HG02981 (cell line): ENCODE results near the gene BRPF1.
A peak's percentile ranks its signal among the peaks of the same experiment; 100 is the strongest.

Experiments
- ATAC-seq: cut with Tn5 transposase; IDR thresholded peaks from one replicate; pipeline ENCODE4 v1.9.1; 2021; ENCODE audit warnings: mild to moderate bottlenecking, moderate library complexity; ENCODE audit not compliant: unreplicated experiment

The BRPF1 gene, protein sequence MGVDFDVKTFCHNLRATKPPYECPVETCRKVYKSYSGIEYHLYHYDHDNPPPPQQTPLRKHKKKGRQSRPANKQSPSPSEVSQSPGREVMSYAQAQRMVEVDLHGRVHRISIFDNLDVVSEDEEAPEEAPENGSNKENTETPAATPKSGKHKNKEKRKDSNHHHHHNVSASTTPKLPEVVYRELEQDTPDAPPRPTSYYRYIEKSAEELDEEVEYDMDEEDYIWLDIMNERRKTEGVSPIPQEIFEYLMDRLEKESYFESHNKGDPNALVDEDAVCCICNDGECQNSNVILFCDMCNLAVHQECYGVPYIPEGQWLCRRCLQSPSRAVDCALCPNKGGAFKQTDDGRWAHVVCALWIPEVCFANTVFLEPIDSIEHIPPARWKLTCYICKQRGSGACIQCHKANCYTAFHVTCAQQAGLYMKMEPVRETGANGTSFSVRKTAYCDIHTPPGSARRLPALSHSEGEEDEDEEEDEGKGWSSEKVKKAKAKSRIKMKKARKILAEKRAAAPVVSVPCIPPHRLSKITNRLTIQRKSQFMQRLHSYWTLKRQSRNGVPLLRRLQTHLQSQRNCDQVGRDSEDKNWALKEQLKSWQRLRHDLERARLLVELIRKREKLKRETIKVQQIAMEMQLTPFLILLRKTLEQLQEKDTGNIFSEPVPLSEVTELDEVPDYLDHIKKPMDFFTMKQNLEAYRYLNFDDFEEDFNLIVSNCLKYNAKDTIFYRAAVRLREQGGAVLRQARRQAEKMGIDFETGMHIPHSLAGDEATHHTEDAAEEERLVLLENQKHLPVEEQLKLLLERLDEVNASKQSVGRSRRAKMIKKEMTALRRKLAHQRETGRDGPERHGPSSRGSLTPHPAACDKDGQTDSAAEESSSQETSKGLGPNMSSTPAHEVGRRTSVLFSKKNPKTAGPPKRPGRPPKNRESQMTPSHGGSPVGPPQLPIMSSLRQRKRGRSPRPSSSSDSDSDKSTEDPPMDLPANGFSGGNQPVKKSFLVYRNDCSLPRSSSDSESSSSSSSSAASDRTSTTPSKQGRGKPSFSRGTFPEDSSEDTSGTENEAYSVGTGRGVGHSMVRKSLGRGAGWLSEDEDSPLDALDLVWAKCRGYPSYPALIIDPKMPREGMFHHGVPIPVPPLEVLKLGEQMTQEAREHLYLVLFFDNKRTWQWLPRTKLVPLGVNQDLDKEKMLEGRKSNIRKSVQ (N-terminal part only)

DNA sequence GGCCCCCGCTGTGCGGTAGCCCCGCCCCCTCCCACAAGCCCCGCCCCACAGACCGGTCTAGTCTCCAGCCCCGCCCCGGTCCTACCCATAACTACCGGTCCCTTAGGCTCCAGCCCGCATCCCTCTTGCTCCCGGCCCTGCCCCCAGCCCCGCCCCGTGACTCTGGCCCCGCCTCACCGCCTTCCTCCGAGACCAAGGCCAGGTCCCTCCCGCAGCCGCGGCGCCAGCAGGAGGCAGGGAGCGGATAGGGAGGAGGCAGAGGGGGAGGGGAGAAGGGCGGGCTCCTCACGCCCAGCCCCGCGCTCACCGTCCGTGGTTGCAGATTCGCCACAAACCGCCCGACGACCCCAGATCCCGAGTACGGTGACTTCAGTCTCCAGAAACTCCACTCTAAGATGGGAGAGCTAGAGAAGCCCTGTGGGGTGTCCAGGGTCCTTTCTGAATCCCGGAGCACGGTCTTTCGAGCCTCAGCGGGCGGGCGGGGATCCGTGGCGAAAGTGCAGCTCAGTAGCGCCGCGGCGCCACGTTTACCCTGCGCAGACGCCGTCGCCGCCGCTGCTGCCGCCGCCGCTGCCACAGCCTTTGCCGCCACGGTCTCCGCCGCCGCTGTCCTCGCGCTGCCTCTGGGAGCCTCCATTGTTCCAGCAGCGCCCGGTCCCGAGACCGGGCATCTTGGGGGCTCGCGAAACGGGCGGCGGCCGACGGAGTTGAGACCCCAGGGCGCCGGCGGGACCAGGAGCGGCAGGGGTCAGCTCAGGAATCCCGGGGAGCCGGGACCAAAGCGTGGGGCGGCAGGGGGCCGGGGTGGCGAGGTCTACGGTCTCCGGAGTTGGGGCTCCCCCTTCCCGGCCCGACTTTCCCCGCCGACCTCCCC is at the start of gene BRPF1:
BRPF1 (plus strand) TSS at position 530 of the 874 bp plus-strand sequence. CDS start 2,406 bp downstream, outside the sequence.
- ATAC-seq: peak; percentile 93

DNA sequence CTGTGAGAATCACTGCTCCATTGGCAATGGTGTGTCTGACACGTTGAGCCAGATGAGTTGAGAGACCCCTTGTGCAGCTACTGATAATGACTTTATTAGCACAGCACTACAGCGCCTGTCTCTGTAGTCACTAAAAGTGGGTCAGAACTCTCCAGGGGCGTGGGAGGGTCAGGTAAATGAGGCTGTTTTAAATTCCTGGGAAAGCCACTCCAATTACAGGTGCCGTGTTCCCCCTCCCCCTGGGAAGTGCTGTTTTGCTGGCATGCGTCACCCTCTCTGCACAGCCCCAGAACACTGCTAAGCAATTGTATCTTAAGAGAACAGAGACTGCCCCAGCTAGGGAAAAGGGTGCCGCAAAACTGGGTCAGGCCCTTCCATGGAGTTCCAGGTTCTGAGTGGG is 49.4 kb upstream of the BRPF1 start:
- no peak for ATAC-seq

DNA sequence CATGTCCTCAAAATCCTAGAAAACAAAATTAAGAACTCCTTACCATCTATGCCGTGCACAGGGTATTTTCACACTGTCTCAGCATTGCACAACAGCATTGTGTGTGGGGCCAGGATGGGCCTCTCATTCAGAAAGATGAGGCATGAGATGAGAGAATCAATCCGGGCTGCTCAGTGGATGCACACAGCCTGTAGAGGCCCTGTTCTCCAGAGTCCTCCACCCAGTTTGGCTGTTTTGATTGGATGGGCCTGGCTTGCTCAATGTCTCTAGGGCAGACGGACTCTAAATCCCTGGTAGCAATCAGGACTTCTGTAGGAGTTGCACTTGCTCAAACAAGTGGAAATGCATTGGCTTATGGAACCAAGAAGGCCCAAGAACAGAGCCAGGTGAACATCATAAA is 48.1 kb upstream of the BRPF1 start:
- ATAC-seq: no peak

DNA sequence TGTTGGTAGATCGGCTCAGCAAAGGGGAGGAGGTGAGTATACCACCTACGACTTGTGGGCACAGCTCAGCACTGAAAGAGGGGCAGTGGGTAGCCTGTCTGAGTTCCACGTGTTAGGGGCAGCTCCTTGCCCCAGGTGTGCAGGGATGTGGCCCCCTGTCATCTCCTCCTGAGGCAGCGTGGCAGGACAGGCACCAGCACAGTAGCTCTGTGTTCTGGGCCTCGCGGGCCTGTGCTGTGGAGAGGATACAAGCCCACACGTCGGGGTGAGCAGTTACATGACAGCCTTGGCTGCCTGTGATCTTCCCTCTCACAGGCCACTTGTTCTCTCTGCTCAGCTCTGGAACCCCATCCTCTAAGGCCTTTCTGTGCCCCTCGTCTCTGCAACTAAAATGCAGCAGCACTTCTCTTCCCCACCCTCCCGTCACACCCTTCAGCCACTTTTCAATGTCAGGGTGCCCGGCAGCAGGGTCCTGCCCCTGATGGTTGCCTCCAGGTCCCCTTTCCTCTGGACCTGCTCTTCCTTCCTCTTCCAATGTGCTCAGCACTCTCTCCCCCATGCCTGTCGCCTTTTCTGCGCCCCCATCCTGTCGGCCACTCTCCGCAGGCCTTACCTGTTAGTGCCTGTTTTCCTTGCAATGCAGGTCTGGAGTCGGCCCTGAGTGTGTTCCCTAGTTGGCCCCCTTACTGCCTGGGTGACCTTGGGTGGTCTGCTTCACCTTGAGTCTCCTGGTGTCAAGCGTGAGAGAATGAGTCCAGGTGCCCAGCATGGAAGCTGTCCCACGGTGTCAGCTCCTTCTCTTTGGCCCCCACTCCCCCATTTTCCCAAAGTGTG is 46.1 kb upstream of the BRPF1 start:
- ATAC-seq: no peak

DNA sequence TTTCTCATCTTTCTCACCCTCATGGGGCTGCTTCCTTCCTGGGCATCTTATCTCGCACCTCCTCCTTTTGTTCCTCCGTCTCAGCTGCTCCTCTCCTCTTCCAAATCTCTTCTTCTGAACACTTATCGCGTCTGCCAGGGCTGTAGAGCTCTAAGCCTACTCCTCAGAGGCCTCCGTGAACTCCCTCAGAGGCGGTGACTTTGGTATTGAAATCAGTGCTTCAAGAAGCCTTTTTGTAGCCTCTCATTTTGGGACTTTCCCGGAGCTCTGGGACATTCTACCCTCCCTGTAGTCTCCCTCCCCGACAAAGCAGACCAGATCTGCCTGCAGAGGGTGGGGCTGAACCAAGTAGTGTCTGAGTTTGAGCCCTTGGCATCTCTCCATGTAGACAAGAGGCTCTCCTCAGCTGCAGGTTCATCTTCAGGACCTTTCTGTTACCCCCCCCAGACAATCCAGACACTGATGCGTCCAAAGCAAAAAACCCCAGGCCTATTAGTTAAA is 45.4 kb upstream of the BRPF1 start:
- ATAC-seq: no peak

DNA sequence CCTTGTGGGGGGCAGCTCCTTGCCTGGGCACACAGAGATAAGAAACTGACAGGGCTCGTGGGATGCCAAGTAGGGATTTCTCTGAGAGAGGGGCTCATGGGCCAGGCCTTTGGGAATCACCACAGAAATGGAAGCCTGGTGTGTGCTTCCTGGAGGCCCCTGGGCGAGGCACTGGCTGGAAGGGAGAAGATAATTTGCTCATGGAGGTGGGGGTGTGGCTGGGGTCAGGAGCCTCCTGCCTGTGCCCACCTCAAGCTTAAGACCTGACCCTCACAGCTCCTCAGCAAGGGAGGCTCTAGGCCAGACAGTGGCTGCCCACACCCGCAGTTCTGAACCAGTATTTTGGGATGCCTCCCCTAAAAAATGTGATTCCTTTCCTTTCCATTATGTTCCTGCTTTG is 44.8 kb upstream of the BRPF1 start:
- no peak for ATAC-seq

DNA sequence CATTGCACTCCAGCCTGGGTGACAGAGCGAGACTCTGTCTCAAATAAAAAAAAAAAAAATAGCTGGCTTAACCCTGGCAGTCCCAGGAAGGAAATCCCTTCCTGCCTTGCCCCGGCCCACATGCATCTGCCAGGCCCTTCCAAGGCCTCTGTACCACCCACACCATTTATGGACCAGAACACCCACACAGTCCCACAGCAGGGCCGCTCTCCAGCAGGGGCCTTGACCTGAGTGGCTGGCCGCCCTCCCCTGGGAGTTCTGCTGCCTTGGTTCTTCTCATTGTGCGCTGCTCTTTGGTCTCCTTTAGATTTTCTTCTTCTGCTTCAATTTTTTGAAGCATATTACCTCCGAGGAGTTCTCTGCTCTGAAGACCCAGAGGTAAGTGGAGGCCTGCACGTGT is 44.0 kb upstream of the BRPF1 start:
- no peak for ATAC-seq

DNA sequence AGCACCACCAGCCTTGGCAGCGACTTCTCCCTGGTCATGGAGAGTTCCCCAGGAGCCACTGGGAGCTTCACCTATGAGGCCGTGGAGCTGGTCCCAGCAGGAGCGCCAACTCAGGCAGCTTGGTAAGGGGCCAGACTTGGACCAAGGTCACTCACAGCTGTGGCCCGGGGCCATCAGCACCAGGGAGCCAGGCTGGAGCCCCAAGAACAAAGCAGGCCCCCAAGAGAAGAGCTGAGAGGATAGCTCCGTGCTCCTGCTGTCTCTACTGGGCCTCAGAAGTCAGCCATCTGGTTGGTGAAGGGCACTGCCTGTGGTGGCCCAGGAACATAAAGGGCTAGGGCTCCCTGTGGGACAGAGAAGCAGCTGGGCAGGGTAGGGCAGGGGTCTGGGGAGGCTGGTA is 42.6 kb upstream of the BRPF1 start:
- no peak for ATAC-seq

DNA sequence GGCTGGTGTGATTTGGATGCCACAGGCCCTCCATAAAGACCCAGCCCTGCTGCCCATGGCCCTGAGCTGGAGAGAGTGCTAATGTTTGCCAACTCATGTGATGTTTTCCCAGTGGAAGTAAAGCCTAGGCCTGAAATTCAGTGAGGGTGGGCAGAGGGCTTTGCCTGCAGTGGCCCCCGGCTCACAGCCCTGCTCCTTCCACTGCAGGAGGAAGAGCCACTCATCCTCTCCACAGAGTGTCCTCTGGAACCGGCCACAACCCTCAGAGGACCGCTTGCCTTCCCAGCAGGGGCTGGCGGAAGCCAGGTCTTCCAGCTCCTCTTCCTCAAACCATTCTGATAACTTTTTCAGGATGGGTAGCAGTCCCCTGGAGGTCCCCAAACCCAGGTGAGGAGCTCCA is 41.8 kb upstream of the BRPF1 start:
- ATAC-seq: no peak

DNA sequence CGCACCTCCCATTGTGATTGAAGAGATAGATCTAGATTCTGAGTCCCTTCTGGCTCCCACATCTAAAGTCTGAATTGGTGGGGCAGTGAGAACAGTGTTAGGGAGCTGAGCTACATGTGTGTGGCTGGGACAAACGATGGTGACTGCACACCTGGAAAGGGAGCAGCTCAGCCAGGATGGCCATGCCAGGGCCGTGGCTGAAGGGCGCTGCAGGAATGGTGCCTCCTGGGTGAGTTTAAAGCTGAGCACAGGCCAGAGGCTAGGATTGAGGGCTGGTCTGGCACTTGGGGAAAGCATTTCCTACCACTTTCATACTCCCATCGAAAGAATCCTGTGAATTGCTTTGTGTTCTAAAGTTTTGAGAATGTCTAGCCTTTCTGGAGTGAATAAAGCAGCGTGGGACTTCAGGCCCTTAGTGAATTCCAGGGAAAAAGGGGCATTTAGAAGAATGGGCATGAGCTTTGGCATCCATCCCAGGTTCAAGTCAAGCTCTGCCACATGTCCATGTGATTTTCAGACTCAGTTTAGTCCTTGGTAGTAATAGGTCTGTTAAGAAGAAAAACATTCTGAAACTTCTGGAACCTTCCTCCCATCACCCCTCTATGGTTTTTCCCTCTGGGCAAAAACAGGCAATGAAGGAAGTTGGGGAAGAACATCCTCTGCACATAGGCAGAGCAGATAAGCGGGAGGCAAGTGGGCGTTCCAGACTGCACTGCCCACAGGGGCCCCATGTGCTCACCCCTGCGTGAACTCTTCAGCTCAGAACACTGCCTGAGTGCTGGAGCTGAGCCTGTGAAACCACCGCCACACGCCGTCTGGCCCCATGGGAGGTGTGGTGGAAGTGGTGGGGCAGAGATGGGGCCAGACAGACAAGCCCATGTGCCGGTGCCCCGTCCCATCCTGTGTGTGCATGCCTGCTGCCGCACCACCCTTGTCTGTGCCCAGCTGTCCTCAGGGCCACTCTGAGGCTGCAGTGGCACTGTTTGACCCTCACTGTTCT is 40.8 kb upstream of the BRPF1 start:
- peak; percentile 99 for ATAC-seq

DNA sequence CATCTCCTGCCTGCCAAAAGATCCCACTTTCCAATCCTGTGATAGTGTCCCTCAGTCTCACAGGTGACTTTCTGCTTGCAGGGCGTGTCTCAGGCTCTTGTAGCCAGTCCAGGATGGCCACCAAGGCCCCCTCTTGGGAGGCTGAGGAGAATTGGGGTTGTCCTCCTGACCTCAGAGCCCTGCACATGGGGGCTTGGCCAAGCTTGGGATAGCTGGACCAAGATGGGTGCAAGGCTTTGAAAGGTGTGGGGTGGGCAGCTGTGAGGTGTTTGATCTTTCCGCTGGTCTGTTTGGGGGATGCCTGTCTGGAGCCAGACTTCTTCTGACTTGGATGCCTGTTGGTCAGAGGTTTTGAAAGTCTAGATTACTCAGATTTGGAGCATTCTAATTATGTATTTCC is 39.9 kb upstream of the BRPF1 start:
- ATAC-seq: no peak

DNA sequence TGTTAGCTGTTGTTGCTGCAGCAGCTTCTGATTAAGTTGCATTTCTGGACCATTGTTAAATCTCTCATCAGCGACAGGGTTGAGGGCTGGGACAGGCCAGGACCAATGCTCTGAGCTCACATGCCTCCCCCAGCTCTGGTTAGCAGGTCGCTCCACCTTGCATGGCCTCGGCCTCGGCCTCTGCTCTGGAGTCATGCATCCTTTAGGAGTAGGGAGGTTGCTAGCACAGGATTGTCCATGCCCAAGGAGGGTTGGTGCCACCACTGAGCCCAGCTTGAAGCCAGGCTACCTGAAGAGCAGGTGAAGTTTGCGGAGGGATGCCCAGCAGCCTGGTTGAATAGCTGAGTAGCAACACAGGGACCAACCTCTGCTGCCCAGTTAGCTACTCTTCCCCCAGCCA is 39.1 kb upstream of the BRPF1 start:
- ATAC-seq: no peak

DNA sequence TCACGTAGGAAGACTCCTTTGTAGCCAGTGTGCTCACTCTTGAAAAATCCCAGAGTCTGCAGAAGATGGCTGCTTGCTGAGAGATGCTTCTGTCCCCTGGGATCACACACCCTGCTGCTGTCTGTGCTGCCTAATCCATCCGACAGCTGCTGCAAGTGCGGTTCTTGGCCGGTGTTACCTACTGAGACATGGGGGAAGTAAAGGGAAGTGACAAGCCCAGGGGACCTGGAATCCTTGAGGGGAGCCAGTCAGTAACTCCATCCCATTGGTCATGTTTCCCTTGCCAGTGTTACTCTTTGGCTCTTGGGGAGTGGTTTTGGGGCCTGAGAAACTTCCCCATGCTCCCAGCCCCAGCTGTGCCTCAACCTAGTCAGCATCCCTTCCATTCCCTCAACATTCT is 36.2 kb upstream of the BRPF1 start:
- ATAC-seq: no peak

DNA sequence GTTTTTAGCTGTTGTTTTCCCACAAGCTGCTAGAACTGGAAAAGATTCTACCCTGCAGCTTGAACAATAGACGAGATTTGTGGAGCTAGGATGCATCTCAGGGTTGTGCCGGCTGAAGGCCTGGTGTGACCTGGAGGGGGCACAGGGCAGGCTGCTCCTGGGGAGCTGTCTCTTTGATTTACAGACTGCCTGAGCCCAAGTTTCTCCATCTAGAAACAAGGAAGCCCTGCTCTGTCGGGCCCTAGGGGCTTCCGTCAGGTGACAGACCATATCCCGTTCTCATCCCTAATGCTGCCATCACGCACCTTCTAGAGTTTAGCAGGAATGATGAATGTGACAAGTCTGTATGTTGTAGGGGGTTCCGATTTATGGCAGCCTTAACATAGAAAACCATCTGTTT is 35.8 kb upstream of the BRPF1 start:
- no peak for ATAC-seq

DNA sequence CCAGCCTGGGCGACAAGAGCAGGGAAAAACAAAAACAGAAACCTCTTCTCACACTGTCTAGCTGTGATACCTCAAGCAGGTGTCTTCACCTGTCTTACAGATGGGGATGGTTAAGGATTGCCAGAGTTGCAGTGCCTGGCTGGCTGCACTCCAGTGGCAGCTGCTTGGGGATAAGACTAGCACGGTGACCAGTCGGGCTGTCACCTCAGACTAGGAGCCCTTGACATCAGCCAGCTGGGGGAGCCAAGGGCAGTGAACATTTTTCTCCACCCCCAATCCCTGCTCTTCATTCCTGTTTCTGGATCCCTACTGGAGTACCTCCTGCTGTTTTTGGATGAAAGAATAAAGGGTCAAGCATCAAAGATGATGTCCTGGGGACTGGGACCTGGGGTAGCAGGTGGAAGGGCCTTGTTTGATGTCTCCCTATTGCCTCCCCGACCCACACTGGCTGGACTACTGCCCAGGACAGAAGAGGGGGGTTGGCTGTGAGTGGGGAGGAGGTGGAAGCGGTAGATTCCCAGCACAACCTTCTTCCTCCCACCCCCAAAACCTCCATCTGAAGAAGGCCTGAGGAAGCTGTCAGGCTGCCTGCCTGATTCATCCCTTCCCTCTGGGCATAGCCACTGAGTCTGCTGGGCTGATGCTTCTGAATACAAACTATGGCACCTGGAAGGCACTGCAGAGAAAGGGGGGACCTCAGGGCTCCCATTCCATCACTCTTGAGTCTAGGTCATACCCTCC is 34.9 kb upstream of the BRPF1 start:
- ATAC-seq: no peak

DNA sequence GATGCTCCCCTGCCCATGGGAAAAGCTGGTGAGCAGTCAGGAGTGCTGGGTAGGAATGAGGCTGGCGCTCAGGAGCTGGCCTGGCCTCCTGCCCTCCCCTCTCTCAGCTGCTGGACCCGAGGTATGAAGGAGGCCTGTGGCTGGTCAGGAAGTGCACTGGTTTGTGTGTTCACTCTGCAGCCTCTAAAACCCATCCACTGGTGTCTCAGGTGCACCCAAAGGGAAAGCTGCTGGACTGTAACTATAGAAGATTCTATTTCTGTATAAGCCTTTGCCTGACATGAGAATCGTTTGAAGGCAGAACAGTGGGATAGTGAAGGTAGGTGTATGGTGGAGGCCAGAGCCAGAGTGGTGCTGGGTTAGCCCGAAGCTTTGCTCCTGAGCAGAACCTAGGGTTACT is 33.6 kb upstream of the BRPF1 start:
- no peak for ATAC-seq

DNA sequence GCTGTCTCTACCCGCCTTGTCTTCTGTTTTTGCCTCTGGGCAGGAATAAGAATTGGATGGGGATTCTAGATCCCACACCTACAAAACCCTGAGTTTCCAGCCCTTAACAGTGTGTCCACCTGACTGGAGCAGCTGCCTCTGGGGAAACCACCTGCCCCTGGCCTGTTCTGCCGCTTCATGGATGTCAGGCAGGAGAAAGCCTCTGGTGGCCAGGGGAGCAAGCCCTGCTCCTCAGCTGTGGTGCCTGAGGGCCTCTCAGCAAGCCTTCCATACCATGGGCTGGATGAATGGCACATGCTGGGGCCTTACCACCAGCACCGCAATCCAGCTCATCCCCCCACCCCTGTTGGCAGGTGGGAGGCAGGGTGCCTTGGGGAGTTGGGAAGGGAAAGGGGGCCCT is 33.2 kb upstream of the BRPF1 start:
- ATAC-seq: no peak

DNA sequence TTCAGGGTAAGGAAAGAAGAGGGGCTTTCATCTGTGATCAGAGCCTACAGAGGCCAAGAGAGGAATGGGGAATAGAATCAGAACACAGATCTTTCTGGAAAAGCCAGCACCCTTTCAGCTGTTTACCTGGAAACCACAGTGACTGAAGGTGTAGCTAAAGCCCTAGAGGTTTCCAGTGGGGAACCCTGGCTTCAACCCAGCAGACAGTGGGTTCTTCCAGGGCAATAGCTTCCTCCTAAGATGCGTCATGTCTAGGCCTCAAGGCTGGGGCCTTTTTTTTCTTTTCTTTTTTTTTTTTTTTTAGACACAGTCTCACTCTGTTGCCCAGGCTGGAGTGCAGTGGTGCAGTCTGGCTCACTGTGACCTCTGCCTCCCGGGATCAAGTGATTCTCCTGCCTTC is 31.0 kb upstream of the BRPF1 start:
- no peak for ATAC-seq
